Neural crest cell (in vitro differentiated cells): Measurements from ENCODE around the gene NGF. TPM values are rescaled to one million over a fixed set of nuclear protein-coding genes. Genes with fewer than 3 reads are reported as not detected.

Source experiments
- DNase-seq: peaks from one replicate; pipeline ENCODE4 v3.0.0; 2021; ENCODE audit warnings: low read depth, mixed read lengths, low spot score
- H3K27ac Mint-ChIP-seq: one replicate; pipeline ENCODE4 v1.8.0; 2021; ENCODE audit warnings: mild to moderate bottlenecking, mixed read lengths; ENCODE audit not compliant: unreplicated experiment
- H3K27me3 Mint-ChIP-seq: 2 replicates; pipeline ENCODE4 v1.8.0; 2021; ENCODE audit warnings: low read depth, mild to moderate bottlenecking, mixed read lengths
- H3K36me3 Mint-ChIP-seq: 2 replicates; pipeline ENCODE4 v1.8.0; 2021; ENCODE audit warnings: low read depth, mild to moderate bottlenecking, mixed read lengths
- H3K4me1 Mint-ChIP-seq: 2 replicates; pipeline ENCODE4 v1.8.0; 2021; ENCODE audit warnings: mixed read lengths
- H3K4me3 Mint-ChIP-seq: one replicate; pipeline ENCODE4 v1.8.0; 2021; ENCODE audit warnings: mild to moderate bottlenecking, mixed read lengths
- H3K9me3 Mint-ChIP-seq: 2 replicates; pipeline ENCODE4 v1.8.0; 2021; ENCODE audit warnings: mixed read lengths
- total RNA-seq: library from RNA; stranded (reverse); gene quantifications from 2 replicates; pipeline ENCODE4 v1.2.1, GENCODE V29; 2021
- TF ChIP-seq, protein P1 (sequence below): fragments of 200-600 bp; sonication (generic); conservative IDR thresholded peaks from 2 replicates; pipeline ENCODE4 v1.5.0; 2021; ENCODE audit warnings: antibody characterized with exemption, mild to moderate bottlenecking

Gene NGF
- total RNA-seq, 1 donor from 2014 or later, result not detected

DNA sequence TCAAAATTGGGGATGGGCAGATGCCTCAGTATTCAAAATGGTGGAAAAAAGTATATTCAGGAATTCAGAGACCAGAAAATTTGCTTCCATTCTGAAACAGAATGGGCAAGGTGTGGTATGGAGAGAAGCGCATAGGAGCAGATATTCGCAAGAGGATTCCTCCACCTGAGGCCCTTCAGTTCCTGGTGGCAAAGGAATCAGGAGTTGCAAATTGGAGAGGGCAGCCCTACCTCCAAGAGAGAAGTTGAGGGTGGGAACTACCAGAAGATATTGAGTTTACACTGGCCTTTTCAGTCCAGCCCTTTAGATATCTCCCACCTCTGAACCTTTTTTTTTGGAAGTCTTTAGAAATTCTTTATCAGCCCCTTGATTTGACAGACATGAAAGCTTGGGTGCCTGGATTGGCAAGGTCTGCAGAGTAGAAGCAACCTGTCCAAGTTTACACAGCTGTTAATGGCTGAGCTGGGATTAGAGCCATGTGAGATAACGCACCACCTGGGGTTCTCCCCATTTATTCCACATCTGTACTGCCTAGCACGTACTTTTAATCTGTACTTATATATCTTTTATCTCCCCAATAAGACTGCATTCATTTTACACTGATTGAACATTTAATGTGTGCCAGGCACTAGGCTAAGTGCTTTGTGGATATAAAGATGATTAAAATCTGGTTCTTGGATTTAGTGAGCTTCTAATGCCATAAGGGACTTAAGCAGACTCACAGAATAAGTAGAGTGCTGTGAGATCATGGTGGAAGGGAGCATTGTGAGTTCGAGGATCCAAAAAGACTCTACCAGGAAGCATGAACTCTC lies 99.5 kb downstream of the NGF start:
- Mint-ChIP-seq H3K27ac (no peak overlapping the region), H3K27me3 (no peaks in the 10 kb centered on the region), H3K4me3 (no peak overlapping the region), H3K36me3 (no peaks in the 10 kb centered on the region), H3K9me3 (no peaks in the 10 kb centered on the region), H3K4me1 (no peaks in the 10 kb centered on the region)
- DNase-seq, result no peak
- TF ChIP-seq, protein P1, sequence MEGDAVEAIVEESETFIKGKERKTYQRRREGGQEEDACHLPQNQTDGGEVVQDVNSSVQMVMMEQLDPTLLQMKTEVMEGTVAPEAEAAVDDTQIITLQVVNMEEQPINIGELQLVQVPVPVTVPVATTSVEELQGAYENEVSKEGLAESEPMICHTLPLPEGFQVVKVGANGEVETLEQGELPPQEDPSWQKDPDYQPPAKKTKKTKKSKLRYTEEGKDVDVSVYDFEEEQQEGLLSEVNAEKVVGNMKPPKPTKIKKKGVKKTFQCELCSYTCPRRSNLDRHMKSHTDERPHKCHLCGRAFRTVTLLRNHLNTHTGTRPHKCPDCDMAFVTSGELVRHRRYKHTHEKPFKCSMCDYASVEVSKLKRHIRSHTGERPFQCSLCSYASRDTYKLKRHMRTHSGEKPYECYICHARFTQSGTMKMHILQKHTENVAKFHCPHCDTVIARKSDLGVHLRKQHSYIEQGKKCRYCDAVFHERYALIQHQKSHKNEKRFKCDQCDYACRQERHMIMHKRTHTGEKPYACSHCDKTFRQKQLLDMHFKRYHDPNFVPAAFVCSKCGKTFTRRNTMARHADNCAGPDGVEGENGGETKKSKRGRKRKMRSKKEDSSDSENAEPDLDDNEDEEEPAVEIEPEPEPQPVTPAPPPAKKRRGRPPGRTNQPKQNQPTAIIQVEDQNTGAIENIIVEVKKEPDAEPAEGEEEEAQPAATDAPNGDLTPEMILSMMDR, result no peak

DNA sequence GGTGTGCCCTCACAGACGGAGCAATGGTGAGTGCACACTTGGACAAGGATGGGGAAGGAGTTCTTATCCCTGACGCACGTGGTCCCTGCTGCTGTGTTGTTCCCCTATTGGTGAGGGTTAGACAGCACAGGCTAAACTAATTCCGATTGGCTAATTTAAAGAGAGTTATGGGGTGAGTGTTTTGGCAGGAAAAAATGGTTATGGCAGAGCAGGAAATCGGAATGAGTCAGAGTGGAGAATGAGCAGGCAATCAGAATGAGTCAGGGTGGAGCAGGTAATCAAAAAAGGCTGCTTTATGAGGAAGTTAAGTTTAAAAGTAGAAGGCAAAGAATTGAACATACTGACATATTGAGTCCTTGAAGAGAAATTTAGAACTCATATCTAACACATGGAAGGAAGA lies 100.5 kb downstream of the NGF start:
- no peak for DNase-seq
- no peak overlapping the region for H3K27ac Mint-ChIP-seq
- no peaks in the 10 kb centered on the region for H3K9me3 Mint-ChIP-seq
- no peaks in the 10 kb centered on the region for H3K36me3 Mint-ChIP-seq
- no peak overlapping the region for H3K4me3 Mint-ChIP-seq
- no peaks in the 10 kb centered on the region for H3K27me3 Mint-ChIP-seq
- H3K4me1 Mint-ChIP-seq, result no peaks in the 10 kb centered on the region
- TF ChIP-seq, protein P1, result no peak

DNA sequence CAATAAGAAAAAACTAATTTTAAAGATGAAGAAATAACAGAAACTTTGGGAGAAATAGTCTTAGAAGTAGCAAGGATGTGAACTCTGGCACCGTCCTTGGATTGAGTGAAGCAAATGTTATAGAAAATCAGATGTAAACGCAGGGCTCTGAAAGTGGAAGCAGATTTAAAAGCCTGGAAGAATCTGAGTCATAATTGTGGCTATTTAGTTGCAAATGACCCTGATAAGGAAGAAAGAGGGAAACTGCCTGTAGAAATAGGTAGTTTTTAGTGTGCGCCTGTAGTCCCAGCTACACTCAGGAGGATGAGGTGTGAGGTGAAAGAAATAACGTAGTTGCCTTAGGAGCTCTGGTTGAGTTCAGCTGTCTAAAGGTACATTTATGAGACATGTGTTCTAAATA lies 101.0 kb downstream of the NGF start:
- TF ChIP-seq, protein P1, result no peak
- Mint-ChIP-seq H3K4me3 (no peak overlapping the region), H3K4me1 (no peaks in the 10 kb centered on the region), H3K27ac (no peak overlapping the region), H3K27me3 (no peaks in the 10 kb centered on the region), H3K36me3 (no peaks in the 10 kb centered on the region), H3K9me3 (no peaks in the 10 kb centered on the region)
- no peak for DNase-seq

Other genes with a start within 250 kb of the NGF start
- 4.3 and 5.4 TPM in 2 replicates for gene TSPAN2, start 248.7 kb downstream of the NGF start, total RNA-seq